HCEC 1CT (cell line): ENCODE results near the gene SRSF8.
A peak's percentile ranks its signal among the peaks of the same experiment; 100 is the strongest.

Experiments
- DNase-seq: peaks from one replicate; pipeline ENCODE4 v3.0.0-alpha.2; 2017

Gene SRSF8

DNA sequence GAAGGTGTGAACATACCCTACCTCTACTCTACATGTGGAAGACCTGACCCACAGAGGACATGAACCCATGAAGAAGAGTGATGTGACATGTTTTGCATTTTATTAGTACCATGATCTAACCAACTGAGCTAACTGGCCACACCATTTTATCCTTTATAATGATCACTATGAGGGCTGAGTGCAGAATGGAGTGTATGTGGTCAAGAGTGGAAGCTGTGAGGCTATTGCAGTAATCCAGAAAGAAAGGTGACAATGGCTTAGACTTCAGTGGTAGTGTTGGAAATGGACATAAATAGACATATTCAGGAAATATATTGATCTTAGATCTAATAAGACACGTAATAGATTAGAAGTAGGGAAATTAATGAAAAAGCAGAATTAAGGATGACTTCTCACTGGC, 3.8 kb downstream of the SRSF8 start:
- no peak for DNase-seq

DNA sequence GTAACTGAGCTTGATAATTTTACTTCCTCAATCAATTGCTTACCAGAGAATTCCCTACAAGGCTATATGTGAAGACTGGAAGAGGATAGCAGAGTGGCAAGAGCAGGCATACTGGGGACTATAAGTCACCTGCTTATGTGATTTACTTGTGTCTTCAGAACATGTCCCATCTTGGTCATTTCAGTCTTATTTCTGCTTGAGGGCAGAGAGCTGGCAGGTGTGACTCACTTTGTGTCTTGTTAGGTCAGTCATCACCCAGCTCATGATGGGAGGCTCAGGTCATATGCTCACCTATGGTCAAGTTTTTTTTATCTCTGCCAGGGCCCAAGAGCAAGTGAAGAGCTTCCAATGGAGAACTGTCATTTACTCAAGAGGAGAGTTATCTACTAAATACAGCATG, 6.2 kb downstream of the SRSF8 start:
- no peak for DNase-seq

DNA sequence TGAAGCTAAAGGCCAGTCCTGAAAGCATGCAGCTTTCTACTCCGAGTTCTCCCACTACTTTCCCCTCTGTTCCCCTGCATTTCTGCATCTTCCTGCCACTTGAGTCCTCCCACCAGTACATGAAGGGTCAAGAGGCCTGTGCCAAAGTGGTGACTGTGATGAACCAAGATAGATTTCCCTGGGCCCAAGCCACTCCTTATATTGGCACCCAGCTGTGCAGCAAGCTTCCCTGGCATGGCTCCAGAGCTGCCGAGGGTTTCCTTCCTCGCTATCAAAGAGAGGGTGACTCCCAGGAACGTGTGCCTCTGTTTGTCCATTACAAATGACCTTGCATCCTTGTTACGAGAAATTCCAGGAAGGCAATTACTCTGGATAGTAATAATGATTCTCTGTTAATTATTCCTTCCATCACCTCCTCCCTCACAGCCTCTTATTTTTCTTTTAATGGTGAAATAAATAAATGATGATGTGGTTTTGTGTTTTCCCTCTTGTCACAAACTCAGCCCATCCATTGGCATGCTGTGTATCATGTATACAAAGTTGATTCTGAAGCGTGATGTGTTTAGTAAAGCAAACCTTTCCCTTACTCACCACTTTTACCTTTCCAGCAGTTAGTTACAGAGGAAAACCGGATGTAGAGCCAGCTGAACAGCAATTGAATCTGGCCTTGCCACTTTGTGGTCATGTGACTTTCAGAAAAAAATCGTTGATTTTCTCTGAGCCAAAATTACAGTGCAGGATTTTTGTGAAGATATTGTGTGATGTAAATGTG, 8.3 kb downstream of the SRSF8 start:
- no peak for DNase-seq

GRCh38 chr11:95076416-95076815, 9.7 kb downstream of the SRSF8 start:
- peak; percentile 89 for DNase-seq

DNA sequence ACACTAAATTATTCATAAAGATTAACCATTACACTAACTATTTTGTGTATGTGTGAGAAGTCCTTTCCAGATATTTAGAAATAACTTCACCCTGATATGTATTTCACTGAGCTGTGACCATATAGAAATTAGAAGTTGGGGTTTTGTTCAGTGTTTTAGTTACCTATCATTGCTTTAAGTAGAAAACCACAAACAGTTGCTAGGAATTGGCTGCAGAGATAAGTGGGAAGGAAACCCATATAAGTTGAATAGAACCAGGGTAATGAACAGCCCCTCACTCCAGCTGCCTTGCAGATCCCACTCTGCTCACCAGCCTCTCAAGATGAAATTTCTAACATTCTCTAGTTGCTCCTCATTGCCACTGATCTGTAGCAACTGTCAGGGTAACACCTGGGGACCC, 10.3 kb downstream of the SRSF8 start:
- DNase-seq, result no peak

- no peak for DNase-seq
Measured at GRCh38 chr11:95078526-95078925, 11.8 kb downstream of the SRSF8 start.

DNA sequence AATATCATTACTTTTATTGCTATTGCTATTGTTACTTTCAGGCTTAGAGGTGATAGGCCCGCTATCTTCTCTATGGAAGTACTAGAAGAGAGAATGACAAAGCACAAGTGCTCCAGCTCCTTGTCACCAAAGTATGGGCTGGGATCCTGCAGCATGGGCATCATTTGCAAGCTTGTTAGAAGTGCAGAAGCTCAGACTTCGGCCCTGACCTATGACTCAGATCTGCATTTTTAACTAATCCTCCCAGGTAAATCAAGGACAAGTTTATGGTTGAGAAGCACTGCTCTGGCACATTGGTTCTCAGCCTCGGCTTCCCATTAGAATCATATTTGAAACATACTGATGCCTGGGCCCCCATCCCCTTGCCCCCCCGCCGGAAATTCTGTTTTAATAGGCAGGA, 14.3 kb downstream of the SRSF8 start:
- peak; percentile 9 for DNase-seq

- no peak for DNase-seq
Measured at GRCh38 chr11:95081412-95081811, 14.7 kb downstream of the SRSF8 start.

- no peak for DNase-seq
Measured at GRCh38 chr11:95082576-95083001, 15.9 kb downstream of the SRSF8 start.

DNA sequence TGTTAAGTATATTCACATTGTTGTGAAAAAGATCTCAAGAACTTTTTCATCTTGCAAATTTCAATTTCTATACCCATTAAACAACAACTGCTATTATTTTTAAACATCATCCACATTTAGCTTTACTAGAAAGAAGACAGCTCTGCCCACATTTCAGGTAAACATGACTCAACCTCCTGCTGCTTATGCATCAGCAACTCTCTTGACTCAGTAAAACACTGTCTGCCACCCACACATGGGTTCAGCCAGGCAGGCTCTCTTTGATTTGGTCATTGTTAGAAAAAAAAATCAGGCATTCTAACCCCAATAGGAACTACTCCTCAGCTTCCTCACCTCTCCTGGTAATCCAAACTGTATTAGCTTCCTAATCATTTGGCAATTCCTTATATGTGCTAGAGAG, 17.8 kb downstream of the SRSF8 start:
- peak; percentile 18 for DNase-seq

DNA sequence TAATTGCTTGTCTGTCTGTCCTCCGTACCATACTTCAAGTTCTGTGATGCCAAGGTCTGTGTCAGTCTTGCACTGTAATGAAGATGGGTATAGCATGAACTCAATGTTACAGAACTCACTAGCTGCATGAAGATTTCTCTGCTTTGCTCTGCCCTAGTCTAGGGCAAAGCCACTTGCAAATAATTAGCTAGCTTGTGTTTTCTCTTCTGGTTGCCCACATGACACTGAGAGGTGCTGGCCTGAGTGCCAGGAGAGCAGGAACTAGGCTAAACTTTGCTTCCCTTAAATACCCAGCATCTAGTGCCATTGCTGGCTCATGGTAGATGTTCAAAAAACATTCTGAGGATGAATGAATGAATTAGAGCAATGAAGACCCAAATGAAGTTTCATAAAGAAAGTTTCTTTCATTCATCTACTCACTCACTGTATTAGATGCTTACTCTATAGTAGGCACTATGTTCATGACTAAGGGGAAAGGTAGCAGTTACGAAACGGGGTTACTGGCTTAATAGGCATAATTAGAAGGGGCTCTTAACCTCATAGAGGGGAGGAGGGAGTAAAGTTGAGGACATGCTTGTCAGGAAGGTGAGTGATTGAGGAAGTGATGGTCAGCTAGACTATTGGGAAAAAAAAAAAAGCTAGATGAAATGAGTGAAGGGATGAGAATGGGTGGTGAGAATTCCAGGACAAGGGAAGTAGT, 18.5 kb downstream of the SRSF8 start:
- DNase-seq, result no peak

- no peak for DNase-seq
Measured at GRCh38 chr11:95086151-95086550, 19.4 kb downstream of the SRSF8 start.

- DNase-seq, result no peak
Measured at GRCh38 chr11:95086836-95087570, 20.3 kb downstream of the SRSF8 start.

DNA sequence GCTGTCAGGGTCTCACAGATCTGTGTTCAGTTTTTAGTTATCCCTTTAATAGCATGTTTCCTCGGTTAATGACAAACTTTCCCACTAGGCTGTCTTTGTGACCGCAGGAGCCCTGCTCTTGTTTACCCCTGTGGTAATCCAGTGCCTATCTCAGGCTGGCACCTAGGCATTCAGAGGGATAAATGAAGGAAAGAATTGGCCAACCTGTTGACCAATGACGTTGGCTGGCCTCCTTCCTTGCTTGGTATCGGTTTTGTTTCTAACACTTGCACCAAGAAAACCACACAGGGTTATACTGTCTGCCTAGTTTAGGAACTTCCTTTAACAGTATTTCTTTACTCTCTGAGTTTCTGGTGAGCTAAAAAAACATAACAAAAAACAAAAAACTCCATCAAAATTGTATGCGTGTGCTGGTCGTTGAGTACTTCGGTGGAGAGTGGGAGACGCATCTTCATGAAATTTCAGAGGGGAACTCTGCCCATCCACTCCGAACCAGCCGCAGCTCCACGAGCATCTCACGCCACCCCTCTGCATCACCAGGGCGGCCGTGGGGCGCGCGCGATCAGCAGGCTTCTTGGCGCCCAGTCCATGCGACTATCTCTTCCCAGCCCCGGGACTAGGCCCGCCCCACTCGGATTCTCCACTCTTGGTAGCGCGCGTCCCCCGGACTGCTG, 22.4 kb downstream of the SRSF8 start:
- DNase-seq, result no peak

- peak; percentile 90 for DNase-seq
Measured at GRCh38 chr11:95089620-95090542, 23.2 kb downstream of the SRSF8 start, which contains the start of gene ENDOD1. Gene ENDOD1, plus strand, starts transcription at chr11:95089846. Its CDS starts 82 bp downstream, at chr11:95089928.

DNA sequence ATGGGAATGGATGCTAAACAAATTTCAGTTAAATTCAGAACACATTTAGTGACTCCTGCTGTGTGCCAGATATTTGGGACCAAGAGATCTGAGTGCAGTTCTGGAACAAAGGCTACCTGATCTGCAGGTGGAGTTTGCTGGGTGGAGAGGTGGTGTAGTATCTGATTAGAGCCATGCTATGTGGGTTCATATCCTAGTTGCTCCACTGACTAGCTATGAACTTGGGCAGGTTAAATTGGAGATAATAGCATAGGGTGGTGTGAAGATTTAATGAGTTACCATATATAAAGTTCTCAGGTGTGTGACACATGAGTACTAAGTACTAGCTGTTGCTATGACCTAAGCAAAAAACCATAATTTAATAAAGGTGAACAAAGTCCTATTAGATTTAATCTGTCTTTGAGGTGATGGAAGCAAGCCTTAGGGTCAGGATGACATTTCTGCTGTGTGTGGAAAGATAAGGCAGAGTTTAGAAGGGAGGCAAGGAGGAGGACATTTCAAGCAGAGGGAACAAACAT, 25.0 kb downstream of the SRSF8 start:
- DNase-seq, result no peak

GRCh38 chr11:95092549-95093324, 26.0 kb downstream of the SRSF8 start:
- peak; percentile 94 for DNase-seq

- DNase-seq, result no peak
Measured at GRCh38 chr11:95093548-95093947, 26.8 kb downstream of the SRSF8 start.

DNA sequence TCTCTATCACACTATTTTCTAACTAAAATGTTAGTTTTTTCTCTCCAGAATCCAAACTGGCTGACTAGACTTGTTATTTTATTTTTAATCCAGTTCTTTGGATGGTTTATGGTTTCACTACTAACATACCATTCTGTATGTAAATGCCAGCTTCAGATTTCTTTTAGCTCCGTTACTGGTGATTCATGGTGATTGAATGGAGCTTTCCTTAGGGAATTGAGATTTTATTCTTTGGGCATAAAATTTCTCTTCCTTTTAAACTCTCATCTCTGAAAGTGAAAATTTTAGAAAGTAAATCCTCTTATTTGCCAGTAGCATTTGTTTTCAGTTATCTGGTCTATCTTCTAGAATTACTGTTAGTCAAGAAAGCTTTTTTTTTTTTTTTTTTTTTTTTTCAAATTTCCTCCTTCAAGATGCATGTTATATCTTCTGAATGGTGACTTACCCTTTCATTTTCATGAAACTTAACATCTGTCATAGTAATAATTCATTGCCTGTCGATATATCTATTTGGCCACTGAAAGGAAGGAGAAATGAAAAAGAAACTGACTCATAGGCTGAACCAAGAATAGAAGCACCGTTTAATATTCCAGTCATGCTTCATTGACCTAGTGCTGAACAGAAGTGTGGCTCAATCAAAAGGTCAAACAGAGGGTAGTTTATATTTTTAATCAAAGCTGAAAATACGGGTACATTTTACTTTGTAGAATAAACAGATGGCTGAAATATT, 29.3 kb downstream of the SRSF8 start:
- DNase-seq, result peak; percentile 84

GRCh38 chr11:95097209-95097608, 30.5 kb downstream of the SRSF8 start:
- DNase-seq, result no peak
